ENCODE results near the gene MGST2.
A peak's percentile ranks its signal among the peaks of the same experiment; 100 is the strongest.

The MGST2 gene

GRCh38 chr4:139712882-139713281 is 47.3 kb downstream of the MGST2 start:
- DNase-seq = no peak

GRCh38 chr4:139715746-139716391 is 50.2 kb downstream of the MGST2 start:
- no peak for DNase-seq

DNA sequence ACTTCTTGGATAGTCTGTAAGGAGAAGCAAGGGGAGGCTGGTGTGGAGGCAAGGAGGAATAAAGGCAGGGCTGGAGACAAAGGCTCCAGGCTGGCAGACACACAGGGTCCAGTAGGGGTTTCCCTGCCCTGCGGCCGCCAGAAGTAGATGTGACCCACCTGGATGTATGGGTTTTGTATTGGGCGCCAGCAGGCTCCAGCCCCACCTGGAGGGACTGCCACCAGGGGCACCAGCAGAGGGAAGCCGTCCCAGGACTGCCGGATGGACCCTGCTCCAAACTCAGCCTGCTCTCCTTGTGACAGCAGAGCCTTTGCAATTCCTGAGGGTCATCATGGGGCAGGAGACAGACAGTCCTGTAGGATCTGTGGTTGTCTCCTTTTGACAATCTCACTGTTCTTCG is 52.7 kb downstream of the MGST2 start:
- no peak for DNase-seq

DNA sequence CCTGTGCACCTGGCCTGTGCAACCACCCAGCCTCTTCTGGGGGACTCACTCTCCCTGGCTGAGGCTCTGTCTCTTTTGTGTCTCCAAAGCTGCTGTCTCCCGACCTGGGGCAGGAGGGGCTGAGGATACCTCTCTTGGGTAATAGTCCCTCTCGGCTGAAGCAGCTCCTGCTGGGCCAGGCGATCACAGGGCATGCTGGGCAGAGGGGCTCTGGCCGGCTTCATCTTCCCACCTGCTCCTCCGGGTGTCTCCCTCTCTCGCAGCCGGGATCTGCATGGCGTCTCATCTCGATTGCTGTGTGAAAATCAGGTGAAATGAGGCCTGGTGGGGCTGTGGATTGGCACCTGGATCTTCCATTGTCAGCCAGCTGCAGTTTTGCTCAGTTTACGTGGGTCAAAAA is 53.2 kb downstream of the MGST2 start:
- DNase-seq = no peak

DNA sequence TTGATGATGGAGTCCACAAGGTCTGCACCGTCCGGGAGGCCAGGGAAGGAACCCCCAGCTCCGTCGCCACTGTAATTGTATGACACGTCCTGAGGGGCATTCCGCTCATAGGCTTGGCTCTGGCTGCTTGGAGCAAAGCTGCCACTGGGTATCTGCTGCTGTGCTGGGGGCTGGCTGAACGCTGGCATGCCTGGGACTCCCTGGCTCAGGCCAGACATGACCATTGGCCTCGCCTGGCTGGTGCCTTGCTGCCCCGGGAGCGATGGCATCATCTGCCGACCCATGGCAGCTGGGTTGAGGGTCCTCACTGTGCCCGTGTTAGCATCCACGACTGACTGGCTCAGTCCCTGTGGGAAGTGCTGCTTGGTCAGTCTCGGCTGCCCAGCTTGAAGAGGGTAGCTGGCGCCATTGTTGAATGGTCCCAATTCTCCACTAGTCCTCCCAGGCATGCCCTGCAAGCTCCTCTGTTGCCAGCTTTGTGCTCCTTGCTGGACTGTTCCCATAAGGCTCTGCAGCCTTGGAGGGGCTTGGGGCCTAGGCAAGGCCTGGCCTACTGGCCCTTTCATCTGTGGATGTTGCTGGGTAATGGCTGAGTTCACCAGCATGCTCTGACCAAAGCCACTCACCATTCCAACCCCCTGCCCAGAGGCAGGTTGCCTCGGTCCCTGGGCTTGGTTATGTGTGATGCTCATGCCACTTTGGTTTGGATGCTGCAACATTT is 53.9 kb downstream of the MGST2 start:
- no peak for DNase-seq

- DNase-seq = no peak
These were observed 55.2 kb downstream of the MGST2 start for GRCh38 chr4:139720806-139721205.

- DNase-seq = no peak
These were observed 56.2 kb downstream of the MGST2 start for GRCh38 chr4:139721789-139722188.

DNA sequence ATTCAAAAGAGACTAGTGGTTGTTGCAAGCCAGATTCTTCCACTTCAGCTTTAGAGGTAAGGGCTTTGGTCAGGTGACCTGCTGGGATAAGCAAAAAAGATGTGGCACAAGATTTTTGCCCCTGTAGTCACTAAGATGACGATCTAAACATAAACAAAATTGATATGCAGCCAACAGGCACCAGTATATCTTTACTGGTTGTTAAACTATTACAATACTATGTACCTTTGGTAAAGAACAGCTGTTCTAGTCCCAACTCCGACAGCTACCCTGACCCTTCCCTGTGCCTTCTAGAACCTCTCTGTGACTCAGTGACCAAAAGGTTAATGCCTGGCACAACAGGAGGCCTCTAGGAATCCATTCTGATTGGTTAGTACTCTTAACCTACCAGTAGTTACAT is 59.6 kb downstream of the MGST2 start:
- no peak for DNase-seq

DNA sequence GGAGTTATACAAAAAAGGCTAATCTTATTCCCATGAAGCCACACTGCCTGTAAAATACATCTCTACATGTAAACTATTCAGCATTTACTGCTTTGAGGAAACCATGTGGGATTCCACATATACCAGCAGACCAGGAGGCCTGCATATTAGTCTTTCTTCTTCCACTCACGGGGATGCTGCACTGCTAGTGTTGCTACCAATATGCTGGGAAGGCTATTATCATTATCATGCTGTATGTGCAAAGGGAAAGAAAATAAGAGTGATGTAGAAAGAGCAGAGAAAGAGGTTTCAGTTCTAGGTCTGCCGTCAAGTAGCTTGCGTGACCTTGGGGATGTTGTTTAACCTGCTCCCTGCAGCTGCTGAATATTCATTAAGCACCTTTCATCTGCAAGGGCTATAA is 61.0 kb downstream of the MGST2 start:
- no peak for DNase-seq

DNA sequence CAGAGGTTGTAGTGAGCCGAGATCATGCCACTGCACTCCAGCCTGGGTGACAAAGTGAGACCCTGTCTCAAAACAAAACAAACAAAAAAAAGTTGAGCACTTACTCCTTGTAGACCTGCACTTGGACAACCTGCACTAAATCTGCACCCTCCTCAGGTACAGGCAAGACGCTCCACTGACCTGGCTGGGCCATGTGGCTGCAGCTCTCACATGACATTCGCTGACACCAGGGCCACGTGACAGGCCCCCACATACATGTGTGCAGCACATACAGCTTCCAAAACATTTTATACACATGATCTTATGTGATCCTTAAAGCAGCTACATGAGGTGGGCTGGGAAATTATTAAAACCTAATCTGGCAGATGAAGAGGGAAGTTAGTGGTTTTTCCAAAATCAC is 62.5 kb downstream of the MGST2 start:
- no peak for DNase-seq

DNA sequence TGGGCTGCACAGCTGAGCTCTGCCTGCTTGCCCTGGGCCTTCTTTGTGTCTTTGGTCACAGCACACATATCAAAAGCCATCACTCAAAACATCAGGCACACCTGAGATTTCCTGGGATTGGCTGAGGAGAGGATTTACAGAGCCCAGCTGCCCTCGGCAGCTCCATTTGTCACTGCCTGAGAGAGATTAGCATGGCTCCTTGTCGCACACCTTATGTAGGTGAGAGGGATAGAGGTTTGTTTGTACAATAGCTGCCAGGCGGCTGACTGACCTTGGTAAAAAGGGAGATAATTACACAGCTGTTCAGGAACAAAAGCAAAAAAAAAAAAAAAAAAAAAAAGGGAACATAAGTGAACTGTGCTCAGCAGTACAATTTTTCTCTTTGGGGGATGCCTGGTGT is 63.2 kb downstream of the MGST2 start:
- DNase-seq = no peak

GRCh38 chr4:139732991-139733570 is 67.5 kb downstream of the MGST2 start:
- no peak for DNase-seq

DNA sequence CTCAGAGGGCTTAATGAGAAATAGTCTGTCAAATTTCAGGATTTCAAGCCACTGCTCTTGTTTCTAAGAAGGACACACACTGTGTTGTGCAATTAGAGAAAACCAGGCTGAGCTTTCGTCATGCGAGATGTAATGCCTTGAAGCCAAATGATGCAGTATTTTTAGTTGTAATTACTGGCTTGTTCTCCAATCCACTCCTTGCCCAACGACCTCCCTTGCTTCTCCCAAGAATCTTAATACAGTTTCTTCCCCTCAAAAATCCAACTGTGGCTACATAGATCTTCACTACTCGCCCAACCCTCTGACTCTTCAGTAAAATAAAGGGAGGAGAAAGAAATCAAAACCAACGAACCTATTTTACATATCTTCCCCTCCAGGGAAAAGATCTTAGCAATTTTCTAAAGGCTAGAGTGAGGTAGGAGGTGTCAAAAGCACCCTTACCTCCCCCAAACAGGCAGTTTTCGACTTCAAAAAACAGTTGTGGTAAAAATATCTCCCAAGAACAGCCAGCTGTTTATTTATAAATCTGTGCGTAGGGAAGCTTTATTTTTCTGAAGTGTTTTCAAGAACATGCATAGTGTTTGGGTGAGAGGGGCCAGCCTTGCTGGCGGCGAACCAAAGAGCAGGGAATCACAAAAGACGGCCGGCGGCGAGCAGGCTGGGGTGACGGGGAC is 68.7 kb downstream of the MGST2 start:
- DNase-seq = no peak

DNA sequence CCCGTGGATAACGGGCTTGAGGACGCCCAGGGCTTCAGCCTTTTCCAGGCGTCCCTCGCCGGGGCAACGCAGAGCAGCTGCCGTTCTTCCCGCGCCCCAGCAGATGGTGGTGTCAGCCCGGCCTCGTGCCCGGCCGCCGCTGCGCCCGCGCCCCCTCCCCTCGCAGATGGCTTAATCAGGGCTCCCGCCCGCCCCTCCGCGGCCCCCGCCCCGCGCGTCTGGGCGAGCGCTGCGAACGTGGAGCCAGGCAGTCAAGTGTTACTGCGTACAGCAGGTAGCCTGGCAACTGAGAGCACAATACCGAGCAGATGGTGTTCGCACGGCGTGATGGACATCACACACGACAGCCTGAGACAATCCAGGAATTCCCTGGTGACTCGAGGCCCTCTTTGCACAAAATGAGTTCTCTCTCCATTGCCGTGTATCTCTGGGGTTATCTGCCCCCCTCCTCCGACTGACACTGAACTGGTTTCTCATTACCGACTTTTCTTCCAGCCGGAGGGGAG is 69.3 kb downstream of the MGST2 start:
- DNase-seq = peak; percentile 33 to 34

DNA sequence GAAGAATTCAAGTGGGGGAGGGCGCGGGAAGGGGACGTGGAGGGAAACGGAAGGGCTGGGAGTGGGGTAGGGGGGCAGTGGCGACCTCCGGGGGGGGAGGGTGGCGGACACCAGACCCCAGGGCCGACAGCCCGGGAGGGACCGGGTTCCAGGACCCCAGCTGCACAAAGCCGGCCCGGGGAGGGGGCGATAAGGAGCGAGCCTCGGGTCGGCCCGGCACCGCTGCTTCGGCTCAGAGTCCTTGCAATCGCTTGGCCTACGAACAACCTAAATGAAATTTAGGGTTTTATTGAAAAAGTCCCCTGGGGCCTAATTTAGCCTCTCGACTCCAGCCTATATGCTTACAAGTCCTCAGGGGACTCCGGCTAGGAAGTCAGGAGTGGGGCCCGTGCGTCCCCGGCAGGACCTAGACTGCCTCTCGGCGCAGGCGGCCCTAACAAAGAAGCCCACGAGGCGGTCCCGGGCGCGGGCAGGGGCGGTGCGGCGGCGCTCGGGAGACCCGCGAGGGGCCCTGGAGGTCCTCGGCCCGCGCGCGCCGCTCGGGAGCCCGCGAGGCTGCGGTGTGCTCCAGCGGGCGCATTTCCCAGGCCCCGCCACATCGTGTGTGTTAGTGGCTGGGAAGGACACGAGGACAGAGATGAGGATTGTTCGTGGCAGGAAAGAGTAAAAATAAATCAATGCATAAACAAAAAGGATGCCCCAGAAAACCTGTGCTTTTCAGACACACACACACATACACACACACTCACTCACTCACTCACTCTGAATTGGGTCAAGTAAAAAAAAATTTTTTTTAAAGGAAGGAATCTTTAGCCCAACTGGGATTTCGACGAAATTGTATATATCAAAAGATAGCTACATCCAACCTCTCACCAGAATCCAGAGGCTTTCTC is 70.0 kb downstream of the MGST2 start:
- no peak for DNase-seq

- DNase-seq = no peak
These were observed 70.6 kb downstream of the MGST2 start for GRCh38 chr4:139736274-139736660.

DNA sequence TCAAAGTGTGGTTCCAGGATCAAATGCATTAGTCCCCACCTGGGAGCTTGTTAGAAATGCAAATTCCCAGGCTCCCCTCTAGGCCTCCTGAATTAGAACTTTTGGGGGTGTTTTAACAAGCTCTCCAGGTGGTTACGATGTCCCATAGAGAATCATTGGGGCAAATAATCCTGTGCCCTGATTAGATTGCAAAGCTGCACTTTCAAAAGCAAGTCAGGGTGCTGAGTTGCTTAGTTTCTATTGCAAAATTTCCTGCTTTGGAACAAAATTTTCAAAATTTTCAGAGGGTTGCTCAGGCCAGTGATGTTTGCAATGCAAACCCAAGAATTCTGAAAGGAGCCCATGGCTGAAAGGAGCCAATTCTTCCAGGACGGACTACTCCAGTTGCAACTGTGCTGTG is 71.0 kb downstream of the MGST2 start:
- no peak for DNase-seq

GRCh38 chr4:139738846-139739613 is 73.4 kb downstream of the MGST2 start:
- no peak for DNase-seq

GRCh38 chr4:139740121-139740520 is 74.5 kb downstream of the MGST2 start:
- DNase-seq = no peak

- DNase-seq = no peak
These were observed 75.0 kb downstream of the MGST2 start for GRCh38 chr4:139740531-139741041.

GRCh38 chr4:139743027-139743426 is 77.4 kb downstream of the MGST2 start:
- DNase-seq = no peak

DNA sequence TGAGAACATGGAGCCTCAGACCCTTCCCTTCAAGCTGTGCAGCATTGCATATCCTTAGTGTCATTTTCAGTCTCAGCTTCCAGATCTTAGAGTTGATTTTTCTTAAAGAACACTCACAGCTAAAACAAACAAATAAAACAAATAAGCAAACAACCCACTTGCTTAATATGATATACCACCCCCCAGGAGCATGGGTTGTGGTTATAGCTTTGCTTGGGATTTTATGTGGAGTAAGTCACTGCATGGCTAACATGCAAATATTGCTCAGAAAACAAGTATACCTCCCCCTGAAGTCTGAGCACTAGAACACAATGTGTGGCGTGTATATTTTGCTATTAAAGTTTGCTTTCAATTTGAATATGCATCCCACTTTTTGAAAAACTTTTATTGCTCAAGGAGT is 78.6 kb downstream of the MGST2 start:
- DNase-seq = no peak

Measured in activated CD4-positive, alpha-beta T cell treated with anti-CD3 and anti-CD28 coated beads, Interleukin-2, amount 50 U/mL, for 4 hours (primary cell).